Loucy (cell line): Measurements from ENCODE around the gene MET.
"Not testable (repeated sequence)": the region's sequence is repeated elsewhere in the genome, so short reads cannot be mapped to it uniquely, and the experiment has no call there.

ENCODE experiments used
- CTCF ChIP-seq: fragments of 200-600 bp; sonication (generic); conservative IDR thresholded peaks from 2 replicates; pipeline ENCODE4 v1.5.1; 2014; ENCODE audit warnings: mild to moderate bottlenecking, antibody characterized with exemption, low read length
- EZH2phosphoT487 ChIP-seq: fragments of 200-600 bp; IDR thresholded peaks from 2 replicates; pipeline ENCODE4 v1.6.1; 2018; ENCODE audit warnings: antibody characterized with exemption, mild to moderate bottlenecking, moderate library complexity, borderline replicate concordance

- TF ChIP-seq CTCF, EZH2phosphoT487: not testable (repeated sequence)
These were observed 79.1 kb downstream of the MET start for GRCh38 chr7:116751070-116751469.
